Measurements from ENCODE around the gene NFATC2.

NFATC2 gene

DNA sequence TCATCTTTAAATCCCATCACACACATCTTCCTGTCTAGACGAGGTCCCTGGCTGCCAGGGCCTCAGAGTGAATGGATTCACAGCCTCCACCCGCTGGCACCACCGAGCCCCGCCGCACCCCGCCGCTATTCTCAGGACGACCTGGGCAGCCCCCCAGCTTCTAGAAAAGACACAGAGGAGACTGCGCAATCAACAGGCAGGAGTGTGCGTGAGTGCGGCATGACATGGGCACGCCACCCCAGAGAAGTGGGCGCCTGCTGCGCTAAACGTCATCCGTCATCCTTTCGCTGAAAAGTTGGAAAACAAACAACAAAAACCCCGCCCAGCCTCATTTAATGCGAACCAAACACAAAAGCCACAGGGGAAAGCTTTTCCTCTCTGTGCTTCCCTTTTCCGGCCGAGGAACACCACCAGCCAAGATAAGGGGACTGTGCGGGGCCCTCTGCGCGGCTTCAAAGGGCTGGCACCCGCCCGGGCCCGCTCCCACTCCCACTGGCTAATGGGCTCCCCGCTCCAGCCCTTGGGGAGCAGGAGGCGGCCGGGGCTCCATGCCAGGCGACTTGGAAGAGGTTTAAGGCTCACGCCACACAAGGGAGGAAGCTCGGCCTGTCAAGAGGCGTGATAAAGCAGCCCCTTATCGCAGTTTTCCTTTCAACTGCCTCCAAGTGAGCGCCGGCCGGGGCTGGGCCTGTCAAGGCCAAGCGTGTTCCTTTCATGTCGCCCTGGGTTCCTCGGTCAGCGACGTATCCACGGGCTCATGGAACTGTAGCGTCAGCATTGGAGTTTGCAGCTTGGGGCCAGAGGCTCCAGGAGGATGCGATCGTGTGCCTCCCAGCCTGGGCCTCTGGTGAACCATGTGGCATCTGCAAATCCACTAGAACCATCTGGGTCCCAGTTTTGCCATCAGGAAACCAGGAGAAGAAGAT, 50.1 kb downstream of the NFATC2 start:
- no peaks in the 10 kb centered on the region for H3K9me3 ChIP-seq (ENCODE audit: insufficient read depth, low read depth, low read length)
- WGBS: 85% methylated on average over 47 of the region's 47 CpGs
- no peak overlapping the region for H3K4me3 ChIP-seq (ENCODE audit: low read length)
- H3K4me1 ChIP-seq (ENCODE audit: insufficient read depth, low read length): peaks cover 10% of the 10 kb centered on the region; the same call in 1 of the 2 replicates
- H3K9ac ChIP-seq (ENCODE audit: low read depth, low read length): no peak overlapping the region
- H3K27me3 ChIP-seq (ENCODE audit: insufficient read depth, low read length): no peaks in the 10 kb centered on the region
- H3K36me3 ChIP-seq (ENCODE audit: insufficient read depth, low read length): no peaks in the 10 kb centered on the region
- H3K27ac ChIP-seq (ENCODE audit: low read depth, low read length): no peak overlapping the region

DNA sequence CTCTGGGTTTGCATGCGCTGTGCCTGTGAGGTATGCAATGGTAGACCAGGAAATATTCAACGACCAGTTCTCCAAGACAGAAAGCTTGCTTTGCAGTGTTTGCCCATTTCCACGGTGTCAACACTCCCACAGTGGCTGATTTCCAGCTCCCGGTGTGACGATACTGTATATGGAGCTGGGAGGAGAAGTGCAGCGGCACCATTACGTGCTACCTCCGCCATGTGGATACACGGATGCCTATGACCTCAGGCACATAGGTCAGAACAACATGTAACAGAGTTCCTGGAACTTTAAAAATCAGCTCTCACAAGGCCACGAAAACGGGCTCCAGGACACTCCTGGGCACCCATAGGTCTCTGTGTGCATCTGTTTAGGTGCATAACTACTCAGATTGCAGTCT, 51.1 kb downstream of the NFATC2 start:
- 95% methylated on average over 11 of the region's 11 CpGs for WGBS
- Histone ChIP-seq H3K4me1 (ENCODE audit: insufficient read depth, low read length) (peaks cover 11% of the 10 kb centered on the region; the same call in 1 of the 2 replicates), H3K9ac (ENCODE audit: low read depth, low read length) (no peak overlapping the region), H3K4me3 (ENCODE audit: low read length) (no peak overlapping the region), H3K27ac (ENCODE audit: low read depth, low read length) (no peak overlapping the region), H3K9me3 (ENCODE audit: insufficient read depth, low read depth, low read length) (no peaks in the 10 kb centered on the region), H3K27me3 (ENCODE audit: insufficient read depth, low read length) (no peaks in the 10 kb centered on the region), H3K36me3 (ENCODE audit: insufficient read depth, low read length) (no peaks in the 10 kb centered on the region)

DNA sequence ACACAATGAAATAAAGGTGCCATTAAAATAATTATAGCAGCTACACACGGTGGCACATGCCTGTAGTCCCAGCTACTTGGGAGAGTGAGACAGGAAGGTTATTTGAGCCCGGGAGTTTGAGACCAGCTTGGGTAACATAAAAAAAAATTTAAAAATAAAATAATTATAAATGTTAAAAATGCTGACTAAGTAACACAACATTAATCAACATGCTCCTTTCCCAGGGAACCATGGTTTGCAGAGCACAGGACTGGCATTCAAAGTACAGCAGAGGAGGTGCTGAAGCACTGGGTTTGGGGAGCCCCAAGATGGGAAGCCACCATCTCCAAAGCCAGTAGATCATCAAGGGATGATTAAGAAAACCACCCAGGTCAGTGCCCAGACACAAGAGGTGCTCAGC, 51.9 kb downstream of the NFATC2 start:
- no peak overlapping the region for H3K4me3 ChIP-seq (ENCODE audit: low read length)
- no peaks in the 10 kb centered on the region for H3K27me3 ChIP-seq (ENCODE audit: insufficient read depth, low read length)
- H3K4me1 ChIP-seq (ENCODE audit: insufficient read depth, low read length): peaks cover 11% of the 10 kb centered on the region; the same call in 1 of the 2 replicates
- 100% methylated on average over 1 of the region's 2 CpGs for WGBS
- no peaks in the 10 kb centered on the region for H3K36me3 ChIP-seq (ENCODE audit: insufficient read depth, low read length)
- no peaks in the 10 kb centered on the region for H3K9me3 ChIP-seq (ENCODE audit: insufficient read depth, low read depth, low read length)
- H3K9ac ChIP-seq (ENCODE audit: low read depth, low read length): no peak overlapping the region
- no peak overlapping the region for H3K27ac ChIP-seq (ENCODE audit: low read depth, low read length)

DNA sequence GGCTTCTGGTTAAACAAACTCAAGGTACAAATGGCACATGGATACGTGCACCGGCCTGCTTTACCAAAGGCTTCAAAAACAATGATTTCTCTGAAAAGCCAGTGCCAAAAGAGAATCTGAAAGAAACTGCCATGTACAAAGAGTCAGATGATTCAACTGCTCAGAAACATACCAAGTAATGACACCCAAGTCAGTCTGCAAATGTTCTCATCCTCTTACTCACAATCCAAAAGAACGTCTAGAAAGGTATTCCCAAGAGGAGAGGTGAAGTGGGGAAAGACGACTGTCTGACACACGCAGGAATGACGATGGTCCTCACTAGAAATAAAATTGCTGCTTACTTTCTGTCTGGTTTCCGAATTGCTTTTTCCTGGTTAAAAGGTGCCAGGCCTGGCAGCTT, 52.9 kb downstream of the NFATC2 start:
- Histone ChIP-seq H3K27ac (ENCODE audit: low read depth, low read length) (no peak overlapping the region), H3K27me3 (ENCODE audit: insufficient read depth, low read length) (no peaks in the 10 kb centered on the region), H3K36me3 (ENCODE audit: insufficient read depth, low read length) (no peaks in the 10 kb centered on the region), H3K4me3 (ENCODE audit: low read length) (no peak overlapping the region), H3K4me1 (ENCODE audit: insufficient read depth, low read length) (peaks cover 11% of the 10 kb centered on the region; the same call in 1 of the 2 replicates), H3K9me3 (ENCODE audit: insufficient read depth, low read depth, low read length) (no peaks in the 10 kb centered on the region), H3K9ac (ENCODE audit: low read depth, low read length) (no peak overlapping the region)
- WGBS: 91% methylated on average over 7 of the region's 7 CpGs

DNA sequence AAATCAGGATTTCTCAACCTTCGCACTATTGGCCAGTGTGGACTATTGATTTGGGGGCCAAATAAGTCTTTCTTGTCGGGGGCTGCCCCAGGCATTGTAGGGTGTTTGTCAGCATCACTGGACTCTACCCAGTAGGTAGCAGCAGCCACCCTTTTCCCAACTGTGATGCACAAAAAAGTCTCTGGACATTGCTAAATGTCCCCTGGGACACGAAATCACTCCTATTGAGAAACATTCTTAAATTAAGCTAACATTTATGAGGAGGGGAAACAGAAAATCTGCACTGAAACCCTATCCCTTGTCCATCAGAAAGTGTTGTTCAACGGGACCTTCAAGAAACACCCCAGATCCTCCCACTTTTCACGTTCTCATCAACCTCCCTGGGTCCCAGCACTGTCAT, 54.2 kb downstream of the NFATC2 start:
- Histone ChIP-seq H3K27me3 (ENCODE audit: insufficient read depth, low read length) (no peaks in the 10 kb centered on the region), H3K4me1 (ENCODE audit: insufficient read depth, low read length) (peaks cover 11% of the 10 kb centered on the region; the same call in 1 of the 2 replicates), H3K9me3 (ENCODE audit: insufficient read depth, low read depth, low read length) (no peaks in the 10 kb centered on the region), H3K9ac (ENCODE audit: low read depth, low read length) (no peak overlapping the region), H3K27ac (ENCODE audit: low read depth, low read length) (no peak overlapping the region), H3K4me3 (ENCODE audit: low read length) (no peak overlapping the region), H3K36me3 (ENCODE audit: insufficient read depth, low read length) (no peaks in the 10 kb centered on the region)
- WGBS: 76% methylated on average over 5 of the region's 5 CpGs

DNA sequence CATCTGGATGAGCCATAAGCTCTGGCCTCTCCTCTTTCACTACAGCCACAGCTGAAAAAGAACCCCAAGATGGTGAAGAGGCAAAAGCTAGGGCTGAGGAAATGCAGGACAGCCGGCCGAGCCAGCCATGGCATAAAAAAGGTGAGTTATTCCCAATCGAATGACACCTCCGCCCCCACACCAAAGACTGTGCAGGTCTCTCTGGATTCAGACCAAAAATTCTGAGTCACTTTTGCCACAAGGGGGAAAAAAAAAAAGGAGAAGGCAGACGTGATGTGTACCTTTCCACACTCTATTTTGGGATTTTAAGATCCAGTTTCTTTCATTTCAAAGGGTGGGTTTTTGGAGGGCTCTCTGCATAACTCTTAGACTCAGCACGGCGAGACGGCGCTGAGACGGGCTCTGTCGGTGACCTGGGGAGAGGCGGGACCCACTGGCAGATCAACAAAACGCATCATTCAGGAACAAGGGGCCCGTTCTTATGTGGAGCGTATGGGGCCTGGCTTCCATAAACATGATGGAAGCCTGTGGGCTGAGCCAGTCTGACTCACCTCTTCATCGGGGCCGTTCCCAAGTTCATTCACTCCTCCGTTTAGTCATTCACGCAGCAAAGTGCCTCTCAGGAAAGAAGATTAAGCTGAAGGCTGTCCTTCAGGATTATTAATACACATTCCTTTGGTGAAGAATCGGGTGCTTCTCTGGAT, 54.8 kb downstream of the NFATC2 start:
- 50% methylated on average over 20 of the region's 20 CpGs for WGBS
- no peak overlapping the region for H3K27ac ChIP-seq (ENCODE audit: low read depth, low read length)
- peaks cover 11% of the 10 kb centered on the region; the same call in 1 of the 2 replicates for H3K4me1 ChIP-seq (ENCODE audit: insufficient read depth, low read length)
- H3K4me3 ChIP-seq (ENCODE audit: low read length): no peak overlapping the region
- no peaks in the 10 kb centered on the region for H3K36me3 ChIP-seq (ENCODE audit: insufficient read depth, low read length)
- no peak overlapping the region for H3K9ac ChIP-seq (ENCODE audit: low read depth, low read length)
- no peaks in the 10 kb centered on the region for H3K9me3 ChIP-seq (ENCODE audit: insufficient read depth, low read depth, low read length)
- no peaks in the 10 kb centered on the region for H3K27me3 ChIP-seq (ENCODE audit: insufficient read depth, low read length)

DNA sequence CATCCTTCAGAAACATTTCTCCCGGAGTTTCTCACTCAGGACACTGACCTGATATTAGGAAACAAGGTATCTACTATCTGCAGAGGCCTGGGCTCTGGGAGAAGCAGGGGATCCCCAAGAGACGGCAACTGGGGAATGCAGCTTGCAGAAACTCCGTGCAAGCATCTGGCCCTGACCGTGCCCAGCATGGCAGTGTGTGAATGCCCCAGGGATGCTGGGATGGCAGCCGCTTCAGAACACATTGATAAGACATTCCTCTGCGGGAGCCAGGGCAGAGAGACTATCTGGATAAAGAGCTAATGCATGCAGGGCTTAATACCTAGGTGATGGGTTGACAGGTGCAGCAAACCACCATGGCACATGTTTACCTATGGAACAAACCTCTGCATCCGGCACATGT, 55.4 kb downstream of the NFATC2 start:
- Histone ChIP-seq H3K36me3 (ENCODE audit: insufficient read depth, low read length) (no peaks in the 10 kb centered on the region), H3K4me3 (ENCODE audit: low read length) (no peak overlapping the region), H3K9me3 (ENCODE audit: insufficient read depth, low read depth, low read length) (no peaks in the 10 kb centered on the region), H3K4me1 (ENCODE audit: insufficient read depth, low read length) (peaks cover 8% of the 10 kb centered on the region; the same call in 1 of the 2 replicates), H3K9ac (ENCODE audit: low read depth, low read length) (no peak overlapping the region), H3K27ac (ENCODE audit: low read depth, low read length) (no peak overlapping the region), H3K27me3 (ENCODE audit: insufficient read depth, low read length) (no peaks in the 10 kb centered on the region)
- WGBS: 84% methylated on average over 7 of the region's 7 CpGs

DNA sequence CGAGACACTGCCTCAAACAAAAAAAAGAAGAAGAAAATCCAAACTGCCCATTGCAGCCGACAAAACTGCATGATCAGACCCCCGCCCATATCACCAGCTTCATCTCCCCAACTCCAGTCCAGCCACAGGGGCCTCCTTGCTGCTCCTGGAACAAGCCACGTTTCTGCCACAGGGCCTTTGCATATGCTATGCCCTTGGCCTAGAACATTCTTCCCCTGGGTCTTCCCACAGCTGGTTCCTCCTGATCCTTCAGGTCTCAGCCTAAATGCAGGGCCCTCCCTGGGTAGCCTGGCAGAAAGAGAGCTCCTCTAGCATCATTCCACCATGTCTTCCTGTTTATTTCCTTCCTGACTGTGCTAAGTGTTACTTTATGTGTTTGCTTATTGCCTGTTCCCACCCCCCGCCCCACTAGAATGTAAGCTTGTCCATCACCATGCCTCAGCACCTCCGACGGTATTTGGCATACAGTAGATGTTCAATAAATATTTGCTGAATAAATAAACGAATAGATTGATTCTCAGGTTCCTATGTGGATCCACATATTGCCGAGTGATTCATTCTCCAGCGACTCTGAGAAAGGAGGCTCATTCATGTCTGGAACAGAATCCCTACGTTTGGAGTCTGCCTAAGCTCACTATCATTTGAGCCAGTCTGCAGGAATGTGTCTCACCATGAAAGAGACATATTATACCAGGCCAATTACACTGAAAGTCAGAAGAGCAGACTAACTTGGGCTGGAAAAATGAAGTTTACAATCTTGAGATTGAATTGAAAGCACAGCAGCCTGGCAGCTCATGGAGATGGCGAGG, 56.1 kb downstream of the NFATC2 start:
- 88% methylated on average over 11 of the region's 12 CpGs for WGBS
- H3K4me3 ChIP-seq (ENCODE audit: low read length): no peak overlapping the region
- H3K9me3 ChIP-seq (ENCODE audit: insufficient read depth, low read depth, low read length): no peaks in the 10 kb centered on the region
- H3K9ac ChIP-seq (ENCODE audit: low read depth, low read length): no peak overlapping the region
- no peak overlapping the region for H3K27ac ChIP-seq (ENCODE audit: low read depth, low read length)
- no peaks in the 10 kb centered on the region for H3K36me3 ChIP-seq (ENCODE audit: insufficient read depth, low read length)
- no peaks in the 10 kb centered on the region for H3K27me3 ChIP-seq (ENCODE audit: insufficient read depth, low read length)
- 0 out of 2 replicates have a peak, but pooled peaks cover 8% of the 10 kb centered on the region for H3K4me1 ChIP-seq (ENCODE audit: insufficient read depth, low read length)

DNA sequence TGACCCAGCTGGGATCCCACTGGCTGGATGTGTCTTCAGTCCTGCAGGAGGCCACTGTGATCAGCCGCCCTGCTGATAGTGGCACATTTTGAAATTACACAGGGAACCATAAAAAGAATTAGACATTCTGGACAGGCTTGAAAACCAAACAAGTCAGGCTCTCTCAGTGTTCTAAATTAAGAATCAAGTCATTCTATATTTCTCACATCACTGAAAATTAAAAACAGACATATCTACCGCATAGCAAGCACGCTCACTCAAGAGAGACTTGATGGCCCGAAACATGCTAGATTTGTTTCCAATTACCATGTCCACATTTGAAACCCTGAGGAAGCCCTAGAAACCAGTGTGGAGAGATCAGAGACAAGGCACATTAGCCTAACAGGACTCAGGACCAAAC, 57.7 kb downstream of the NFATC2 start:
- Histone ChIP-seq H3K27ac (ENCODE audit: low read depth, low read length) (no peak overlapping the region), H3K4me1 (ENCODE audit: insufficient read depth, low read length) (0 out of 2 replicates have a peak, but pooled peaks cover 8% of the 10 kb centered on the region), H3K9me3 (ENCODE audit: insufficient read depth, low read depth, low read length) (no peaks in the 10 kb centered on the region), H3K27me3 (ENCODE audit: insufficient read depth, low read length) (no peaks in the 10 kb centered on the region), H3K4me3 (ENCODE audit: low read length) (no peak overlapping the region), H3K36me3 (ENCODE audit: insufficient read depth, low read length) (no peaks in the 10 kb centered on the region), H3K9ac (ENCODE audit: low read depth, low read length) (no peak overlapping the region)
- 95% methylated on average over 4 of the region's 4 CpGs for WGBS

DNA sequence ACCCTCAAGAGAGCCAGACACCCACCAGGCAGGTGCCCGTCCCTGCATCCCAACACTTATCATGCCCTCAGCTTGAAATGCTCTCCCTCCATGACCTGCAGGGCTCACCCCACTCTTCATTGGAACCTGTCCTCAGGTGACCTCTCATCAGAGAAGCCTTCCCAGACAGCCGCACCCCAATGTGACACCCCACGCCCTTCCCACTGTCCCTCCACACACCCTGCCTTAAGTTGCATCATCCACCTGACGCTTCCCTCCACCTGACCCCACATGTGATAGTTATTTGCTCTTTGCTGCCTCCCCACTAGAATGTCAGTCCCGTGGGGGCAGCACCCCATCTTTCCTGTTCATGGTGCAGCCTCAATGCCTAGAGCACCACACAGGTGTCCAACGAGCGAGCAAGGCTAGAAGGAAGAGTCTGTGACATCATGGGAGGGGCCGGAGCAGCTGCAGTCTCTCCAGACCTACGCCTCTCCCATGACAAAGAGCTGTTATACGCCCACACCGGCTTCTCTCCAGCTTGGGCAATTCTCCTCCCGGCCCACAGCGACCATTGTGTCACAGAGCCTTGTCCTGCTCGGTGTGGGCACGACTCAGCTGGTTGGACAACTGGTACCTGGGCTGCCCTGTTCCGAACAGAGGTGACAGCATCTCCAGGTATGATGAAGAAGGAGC, 58.2 kb downstream of the NFATC2 start:
- H3K9ac ChIP-seq (ENCODE audit: low read depth, low read length): no peak overlapping the region
- WGBS: 87% methylated on average over 16 of the region's 16 CpGs
- H3K4me1 ChIP-seq (ENCODE audit: insufficient read depth, low read length): 0 out of 2 replicates have a peak, but pooled peaks cover 8% of the 10 kb centered on the region
- H3K4me3 ChIP-seq (ENCODE audit: low read length): no peak overlapping the region
- no peaks in the 10 kb centered on the region for H3K9me3 ChIP-seq (ENCODE audit: insufficient read depth, low read depth, low read length)
- no peaks in the 10 kb centered on the region for H3K36me3 ChIP-seq (ENCODE audit: insufficient read depth, low read length)
- no peaks in the 10 kb centered on the region for H3K27me3 ChIP-seq (ENCODE audit: insufficient read depth, low read length)
- no peak overlapping the region for H3K27ac ChIP-seq (ENCODE audit: low read depth, low read length)
